Smooth muscle cell (in vitro differentiated cells): ENCODE results near the gene DIDO1. TPM values are rescaled to one million over a fixed set of nuclear protein-coding genes. Genes with fewer than 3 reads are reported as not detected.

Experiments
- DNase-seq: peaks from one replicate; lab custom pipeline; 2025; ENCODE audit not compliant: unreplicated experiment; lab: John Stamatoyannopoulos, UW
- H2AFZ ChIP-seq: fragments of 200-600 bp; sonication (generic); 2 replicates; pipeline ENCODE4 v1.6.0; 2016; ENCODE audit warnings: antibody characterized with exemption, low read depth, mild to moderate bottlenecking
- H3F3A ChIP-seq: fragments of 200-600 bp; sonication (generic); 2 replicates; pipeline ENCODE4 v1.6.0; 2017; ENCODE audit warnings: antibody characterized with exemption, low read depth
- H3K27ac ChIP-seq: fragments of 200-600 bp; sonication (generic); 2 replicates; pipeline ENCODE4 v1.5.1; 2016; ENCODE audit warnings: low read depth, mild to moderate bottlenecking
- H3K27me3 ChIP-seq: fragments of 200-600 bp; sonication (generic); 2 replicates; pipeline ENCODE4 v1.6.1; 2016; ENCODE audit warnings: low read depth, mild to moderate bottlenecking
- H3K36me3 ChIP-seq: fragments of 200-600 bp; sonication (generic); 2 replicates; pipeline ENCODE4 v1.5.1; 2016; ENCODE audit warnings: low read depth
- H3K4me1 ChIP-seq: fragments of 200-600 bp; sonication (generic); 2 replicates; pipeline ENCODE4 v1.5.1; 2016; ENCODE audit warnings: low read depth
- H3K4me2 ChIP-seq: fragments of 200-600 bp; sonication (generic); 2 replicates; pipeline ENCODE4 v1.6.0; 2016; ENCODE audit warnings: mild to moderate bottlenecking
- H3K4me3 ChIP-seq: fragments of 200-600 bp; sonication (generic); 2 replicates; pipeline ENCODE4 v1.5.1; 2016; ENCODE audit warnings: mild to moderate bottlenecking
- H3K79me2 ChIP-seq: fragments of 200-600 bp; sonication (generic); 2 replicates; pipeline ENCODE4 v1.6.0; 2016; ENCODE audit warnings: low read depth, mild to moderate bottlenecking
- H3K9ac ChIP-seq: fragments of 200-600 bp; sonication (generic); 2 replicates; pipeline ENCODE4 v1.6.0; 2016; ENCODE audit warnings: low read depth
- H3K9me3 ChIP-seq: fragments of 200-600 bp; sonication (generic); replicated peaks from 2 replicates; pipeline ENCODE4 v1.5.1; 2016; ENCODE audit warnings: low read depth
- H4K20me1 ChIP-seq: fragments of 200-600 bp; sonication (generic); 2 replicates; pipeline ENCODE4 v1.6.0; 2016; ENCODE audit warnings: low read depth
- CTCF ChIP-seq: fragments of 200-600 bp; sonication (generic); IDR thresholded peaks from 2 replicates; pipeline ENCODE4 v1.5.1; 2017; ENCODE audit warnings: borderline replicate concordance, mild to moderate bottlenecking, antibody characterized with exemption; ENCODE audit not compliant: insufficient read depth, poor library complexity, severe bottlenecking
- WGBS: methylation state at CpG from one replicate; pipeline ENCODE4 v1.1.7; 2016; ENCODE audit warnings: low lambda C conversion rate; 5-methylcytosine and 5-hydroxymethylcytosine counted together
- polyA plus RNA-seq: library from polyadenylated mRNA; unstranded; fragments of >200 nt; fragmentation: Nextera tagmentation; extraction: Ambion mirVana; gene quantifications from 2 replicates; pipeline ENCODE4 v1.2.1, GENCODE V29; 2016
- total RNA-seq: library from RNA; depleted of rRNA; stranded (reverse); fragments of >200 nt; gene quantifications from 2 replicates; pipeline ENCODE4 v1.2.3, GENCODE V29; 2014

DIDO1 gene
- total and polyA plus RNA-seq, 2 experiments from 2014 or later, result 16.0 to 25.8 TPM

DNA sequence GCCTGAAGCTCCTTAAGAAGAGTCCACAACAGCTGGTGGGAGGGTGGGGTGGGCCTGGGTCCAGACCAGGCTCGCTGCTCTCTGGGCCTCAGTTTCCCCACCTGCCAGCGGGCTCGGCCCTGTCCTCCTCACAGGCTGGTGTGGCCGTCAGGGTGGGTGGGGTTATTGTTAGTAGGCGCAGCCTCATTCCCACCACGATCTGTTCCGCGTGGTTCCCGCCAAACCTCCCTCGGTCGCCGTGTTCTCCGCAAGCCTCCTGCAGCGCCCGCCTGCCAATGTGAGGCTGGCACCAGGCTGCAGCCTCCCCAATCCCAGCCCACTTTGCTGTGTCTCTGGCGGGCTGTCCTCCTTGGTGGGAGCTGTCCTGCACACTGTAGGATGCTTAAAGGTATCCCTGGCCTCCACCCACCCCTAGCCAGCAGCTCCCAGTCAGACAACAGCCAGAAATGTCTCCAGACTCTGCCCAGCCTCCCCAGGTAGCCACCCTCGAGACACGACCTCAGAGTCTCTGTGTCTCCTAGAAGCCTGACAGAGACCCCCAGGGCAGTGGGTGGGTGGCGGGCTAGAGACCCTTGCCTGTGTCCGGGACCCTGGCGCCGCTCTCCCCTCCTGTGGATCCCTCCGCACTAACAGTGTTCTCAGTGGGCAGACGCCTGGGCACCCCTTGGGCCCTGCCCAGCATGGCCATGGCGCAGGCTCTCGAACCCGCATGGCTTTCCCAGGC lies 41.5 kb upstream of the DIDO1 start:
- H3K27me3 ChIP-seq, result peaks cover 4% of the 10 kb centered on the region
- no peaks in the 10 kb centered on the region for H3F3A ChIP-seq
- no peak overlapping the region for H3K27ac ChIP-seq
- H3K4me3 ChIP-seq, result no peak overlapping the region
- 96% methylated on average over 21 of the region's 27 CpGs for whole genome bisulfite sequencing
- H3K9ac ChIP-seq, result no peak overlapping the region
- H3K4me1 ChIP-seq, result peaks cover 3% of the 10 kb centered on the region
- no peaks in the 10 kb centered on the region for H3K79me2 ChIP-seq
- DNase-seq, result no peak
- H3K4me2 ChIP-seq, result no peak overlapping the region
- peaks cover 49% of the 10 kb centered on the region for H4K20me1 ChIP-seq
- no peaks in the 10 kb centered on the region for H3K36me3 ChIP-seq
- no peak for TF ChIP-seq CTCF
- no peaks in the 10 kb centered on the region for H3K9me3 ChIP-seq
- no peak overlapping the region for H2AFZ ChIP-seq

GRCh38 chr20:62967149-62967501 lies 40.8 kb upstream of the DIDO1 start:
- Histone ChIP-seq H3K9ac (no peak overlapping the region), H3K4me3 (no peak overlapping the region), H3F3A (no peaks in the 10 kb centered on the region), H3K36me3 (no peaks in the 10 kb centered on the region), H3K4me2 (no peak overlapping the region), H3K27me3 (no peaks in the 10 kb centered on the region), H3K9me3 (no peaks in the 10 kb centered on the region), H2AFZ (no peak overlapping the region), H3K4me1 (no peaks in the 10 kb centered on the region), H4K20me1 (peaks cover 56% of the 10 kb centered on the region), H3K27ac (no peak overlapping the region), H3K79me2 (no peaks in the 10 kb centered on the region)
- no peak for DNase-seq
- TF ChIP-seq CTCF, result no peak
- 99% methylated on average over 6 of the region's 6 CpGs for WGBS

DNA sequence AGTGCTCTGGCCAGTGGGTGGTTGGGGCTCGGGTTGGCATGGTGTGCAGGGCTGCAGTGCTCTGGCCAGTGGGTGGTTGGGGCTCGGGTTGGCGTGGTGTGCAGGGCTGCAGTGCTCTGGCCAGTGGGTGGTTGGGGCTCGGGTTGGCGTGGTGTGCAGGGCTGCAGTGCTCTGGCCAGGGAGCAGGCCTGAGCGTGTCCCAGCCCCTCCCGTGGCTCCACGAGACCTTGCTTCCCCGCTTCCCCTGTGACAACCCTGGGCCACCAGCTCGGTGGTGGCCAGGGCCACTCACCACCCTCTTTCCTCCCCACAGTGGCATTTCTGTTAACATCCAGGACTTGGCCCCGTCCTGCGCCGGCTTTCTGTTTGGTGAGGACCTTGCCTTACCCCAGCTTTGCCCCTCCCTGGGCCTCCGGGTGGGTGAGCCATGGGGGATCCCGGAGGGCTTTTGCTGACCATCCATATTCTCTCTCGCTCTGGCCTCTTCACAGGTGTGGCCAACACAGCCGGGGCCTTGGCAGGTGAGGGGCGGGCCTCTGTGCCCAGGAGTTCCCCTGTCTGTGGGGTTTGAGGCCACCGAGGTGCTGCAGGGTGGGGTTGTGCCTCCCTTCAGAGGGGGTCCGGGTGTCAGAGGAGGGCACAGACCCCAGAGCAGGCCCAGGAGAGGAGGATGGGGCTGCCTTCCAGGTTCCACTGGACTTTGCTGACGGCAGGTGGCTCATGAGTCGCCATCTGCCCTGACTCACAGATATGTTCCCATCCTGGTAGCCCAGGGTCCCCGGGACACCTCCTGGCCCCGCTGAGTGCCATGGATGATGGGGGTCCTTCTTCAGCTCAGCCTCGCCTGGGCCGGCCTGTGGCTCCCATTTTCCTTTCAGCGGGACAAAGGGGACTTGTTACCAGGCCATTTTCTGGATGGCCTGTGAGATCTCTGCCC lies 40.2 kb upstream of the DIDO1 start:
- no peak for DNase-seq
- Histone ChIP-seq H3K27me3 (no peaks in the 10 kb centered on the region), H3K9me3 (no peaks in the 10 kb centered on the region), H3K79me2 (no peaks in the 10 kb centered on the region), H3K4me2 (no peak overlapping the region), H3K4me3 (no peak overlapping the region), H3K9ac (no peak overlapping the region), H3K4me1 (no peaks in the 10 kb centered on the region), H3F3A (no peaks in the 10 kb centered on the region), H3K27ac (no peak overlapping the region), H2AFZ (no peak overlapping the region), H3K36me3 (no peaks in the 10 kb centered on the region), H4K20me1 (peaks cover 62% of the 10 kb centered on the region)
- WGBS, result 93% methylated on average over 22 of the region's 27 CpGs
- TF ChIP-seq CTCF, result no peak
